RWPE2 (cell line): ENCODE measurements around the gene SETD1B.

Source experiments
- ATAC-seq: fragments of 200-7000 bp; cut with Tn5 transposase; 3 replicates; pipeline ENCODE4 v1.9.1; 2021; ENCODE audit warnings: low read depth
- DNase-seq: peaks from one replicate; pipeline ENCODE4 v3.0.0-alpha.2; 2020; ENCODE audit warnings: low spot score
- H3K27ac ChIP-seq: fragments of 450-650 bp; 2 replicates; pipeline ENCODE4 v1.5.1; 2017; ENCODE audit warnings: mild to moderate bottlenecking; ENCODE audit not compliant: poor library complexity, severe bottlenecking
- H3K27me3 ChIP-seq: fragments of 250-450 bp; sonication (Bioruptor Pico); 2 replicates; pipeline ENCODE4 v1.5.1; 2021; ENCODE audit warnings: mild to moderate bottlenecking, moderate library complexity; ENCODE audit not compliant: insufficient read depth, poor library complexity, severe bottlenecking
- H3K36me3 ChIP-seq: fragments of 250-450 bp; sonication (Bioruptor Pico); 2 replicates; pipeline ENCODE4 v1.5.1; 2020; ENCODE audit warnings: low read depth, mild to moderate bottlenecking, moderate library complexity
- H3K4me1 ChIP-seq: fragments of 250-450 bp; sonication (Bioruptor Pico); 2 replicates; pipeline ENCODE4 v1.5.1; 2021; ENCODE audit warnings: mild to moderate bottlenecking, moderate library complexity; ENCODE audit not compliant: insufficient read depth, poor library complexity, severe bottlenecking
- H3K4me3 ChIP-seq: fragments of 250-450 bp; sonication (Bioruptor Pico); 2 replicates; pipeline ENCODE4 v1.5.1; 2021; ENCODE audit warnings: mild to moderate bottlenecking, moderate library complexity; ENCODE audit not compliant: severe bottlenecking
- H3K9me3 ChIP-seq: fragments of 250-450 bp; sonication (Bioruptor Pico); 2 replicates; pipeline ENCODE4 v1.5.1; 2021; ENCODE audit warnings: mild to moderate bottlenecking, moderate library complexity; ENCODE audit not compliant: severe bottlenecking
- CTCF ChIP-seq: fragments of 450-650 bp; IDR thresholded peaks from one replicate; pipeline ENCODE4 v1.5.1; 2017; ENCODE audit warnings: mild to moderate bottlenecking, moderate library complexity; ENCODE audit not compliant: poor library complexity, severe bottlenecking

Gene SETD1B

DNA sequence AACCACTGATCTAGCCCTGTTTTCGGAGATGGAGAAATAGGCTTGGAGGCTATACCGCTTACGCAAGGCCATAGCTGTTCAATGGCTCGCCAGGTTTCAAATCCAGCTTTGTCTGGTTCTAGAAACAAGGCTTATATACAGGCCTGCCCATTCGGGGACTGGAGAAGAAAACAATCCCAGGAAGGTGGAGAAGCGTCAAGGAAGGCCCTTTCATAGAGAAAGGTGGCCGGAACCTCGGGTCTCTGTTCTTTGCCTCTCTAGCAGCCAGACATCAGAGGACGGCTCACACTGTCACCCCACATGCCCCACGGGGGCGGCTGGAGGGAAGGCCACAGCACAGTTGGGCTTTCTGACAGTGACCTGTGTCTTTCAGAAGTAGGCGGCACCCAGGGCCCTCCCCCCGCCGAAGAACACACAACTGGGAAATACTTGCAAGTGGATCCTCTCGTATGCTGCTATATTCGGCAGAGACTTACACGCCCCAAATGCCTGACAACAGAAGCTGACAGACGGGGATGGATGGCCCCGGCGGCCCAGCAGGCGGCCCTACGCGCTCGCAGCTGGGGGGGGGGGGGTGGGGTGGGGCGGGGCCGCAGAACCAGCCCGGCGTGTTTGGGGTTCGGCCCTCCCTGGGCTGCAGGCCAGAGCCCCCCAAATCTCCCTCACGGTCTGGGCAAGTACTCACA lies 4.5 kb upstream of the SETD1B start:
- peaks cover 36% of the 10 kb centered on the region for H3K4me1 ChIP-seq
- peak; percentile 29 for ATAC-seq
- DNase-seq, result peak; percentile 81
- H3K36me3 ChIP-seq, result peaks cover 15% of the 10 kb centered on the region; the same call in 1 of the 2 replicates
- no peaks in the 10 kb centered on the region for H3K9me3 ChIP-seq
- peak overlapping the region; percentile 100 for H3K27ac ChIP-seq
- no peaks in the 10 kb centered on the region for H3K27me3 ChIP-seq
- TF ChIP-seq CTCF, result no peak
- peak overlapping the region; percentile 94 for H3K4me3 ChIP-seq

DNA sequence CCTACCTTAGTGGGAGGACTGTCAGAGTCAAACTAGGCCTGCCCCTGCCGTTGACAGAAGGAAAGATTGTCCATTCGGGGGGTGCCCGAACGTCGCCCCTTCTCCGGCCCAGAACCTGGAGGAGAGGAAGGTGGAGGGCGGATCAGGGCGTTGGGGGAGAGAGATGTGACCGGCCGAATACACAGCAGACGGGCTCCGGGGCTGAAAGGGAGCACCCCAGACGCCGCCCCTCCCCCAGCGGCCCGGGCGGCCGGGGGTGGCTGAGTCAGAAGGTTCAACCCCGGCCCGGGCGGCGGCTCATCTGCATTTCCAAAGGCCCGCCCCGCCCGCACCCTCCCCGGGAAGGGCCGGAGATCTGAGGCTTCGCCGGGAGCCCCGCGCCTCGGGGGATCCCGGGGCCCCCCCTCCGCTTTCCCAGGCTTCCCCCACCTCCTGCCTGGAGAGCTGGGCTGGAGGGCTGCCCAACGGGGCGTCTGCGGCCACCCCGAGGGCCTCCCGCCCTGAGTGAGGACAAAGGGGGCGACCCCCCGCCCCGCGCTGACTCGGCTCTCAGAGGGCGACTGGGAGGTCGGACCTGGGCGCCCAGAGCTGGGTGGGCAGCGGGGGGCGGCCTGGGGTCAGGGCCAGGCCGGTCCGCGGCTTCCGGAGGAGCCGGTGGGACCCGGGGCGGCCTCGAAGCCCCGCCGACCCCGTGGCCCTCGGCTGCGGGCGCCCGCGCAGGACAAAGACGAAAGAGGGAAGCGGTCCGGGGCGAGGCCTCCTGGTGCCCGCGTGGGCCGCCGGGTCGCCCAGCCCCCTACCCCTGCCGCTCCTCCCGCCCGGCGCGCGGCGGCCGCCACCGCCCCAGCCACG lies 3.7 kb upstream of the SETD1B start:
- DNase-seq, result peak; percentile 93
- Histone ChIP-seq H3K4me1 (peaks cover 36% of the 10 kb centered on the region), H3K9me3 (no peaks in the 10 kb centered on the region), H3K27me3 (no peaks in the 10 kb centered on the region), H3K27ac (peak overlapping the region; percentile 100), H3K36me3 (peaks cover 15% of the 10 kb centered on the region; the same call in 1 of the 2 replicates), H3K4me3 (peak overlapping the region; percentile 94)
- TF ChIP-seq CTCF, result no peak
- peak; percentile 20 for ATAC-seq

DNA sequence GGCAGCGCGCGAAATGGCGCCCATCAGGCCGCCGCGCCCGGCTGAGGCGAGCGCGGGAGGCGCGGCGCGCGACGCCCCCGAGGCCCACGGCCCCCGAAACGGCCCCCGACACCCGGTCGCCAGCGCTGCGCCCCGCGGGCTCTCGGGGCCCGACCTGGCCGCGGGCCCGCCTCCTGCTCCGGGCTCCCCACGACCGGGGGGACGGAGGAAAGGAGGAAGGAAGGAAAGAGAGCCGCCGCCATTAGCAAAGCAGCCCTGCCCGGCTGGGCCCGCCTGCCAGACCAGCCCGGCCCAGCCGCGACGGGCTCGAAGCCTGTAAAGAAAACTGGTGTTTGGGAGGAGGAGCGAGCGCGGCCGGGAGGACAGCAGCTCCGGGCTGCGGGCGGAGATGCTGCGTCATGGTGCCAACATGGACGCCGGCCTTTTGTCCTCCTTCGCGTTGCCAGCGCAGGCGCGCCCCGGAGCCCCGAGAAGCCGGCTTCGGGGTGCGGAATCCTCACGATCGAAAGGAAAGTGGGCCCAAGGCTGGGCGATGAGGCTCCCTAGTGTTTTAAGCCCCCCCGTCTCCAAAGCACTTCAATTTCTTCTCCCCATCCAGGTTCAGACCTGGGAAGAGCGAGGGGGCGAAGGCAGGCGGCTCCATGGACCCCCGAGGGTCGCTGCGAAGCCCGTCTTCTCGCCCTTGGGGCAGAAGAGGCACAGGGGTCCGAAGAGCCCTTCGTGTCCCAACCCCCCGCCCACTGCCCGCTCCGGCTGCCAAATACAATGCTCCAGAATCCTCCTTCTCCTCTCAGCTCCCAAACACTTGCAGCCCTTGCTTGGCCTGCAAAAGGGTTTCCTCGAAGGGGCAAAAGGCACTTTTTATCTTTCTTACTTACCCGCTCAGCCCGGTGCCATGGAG lies 2.9 kb upstream of the SETD1B start:
- Histone ChIP-seq H3K27me3 (no peaks in the 10 kb centered on the region), H3K27ac (peak overlapping the region; percentile 100), H3K9me3 (no peaks in the 10 kb centered on the region), H3K4me3 (peak overlapping the region; percentile 94), H3K4me1 (peaks cover 36% of the 10 kb centered on the region), H3K36me3 (peaks cover 18% of the 10 kb centered on the region)
- ATAC-seq (no peak), DNase-seq (peak; percentile 76)
- no peak for TF ChIP-seq CTCF

- Histone ChIP-seq H3K27me3 (no peaks in the 10 kb centered on the region), H3K27ac (peak overlapping the region; percentile 100), H3K36me3 (peaks cover 27% of the 10 kb centered on the region), H3K4me1 (peaks cover 32% of the 10 kb centered on the region), H3K9me3 (no peaks in the 10 kb centered on the region), H3K4me3 (peak overlapping the region; percentile 94)
- TF ChIP-seq CTCF, result no peak
- DNase-seq (no peak), ATAC-seq (no peak)
Observed at GRCh38 chr12:121801595-121802484, 2.0 kb upstream of the SETD1B start.
